WI38 (cell line): ENCODE measurements around the gene MOCS3.
A peak's percentile ranks its signal among the peaks of the same experiment; 100 is the strongest.

Source experiments
- H3K4me3 ChIP-seq: 2 replicates; pipeline ENCODE4 v1.5.1; 2011; ENCODE audit warnings: low read depth, mild to moderate bottlenecking, control low read depth, low read length
- CTCF ChIP-seq: IDR thresholded peaks from 2 replicates; pipeline ENCODE4 v1.5.1; 2012; ENCODE audit warnings: low read depth, mild to moderate bottlenecking, control low read depth, low read length

MOCS3 gene

GRCh38 chr20:50983321-50983720, 24.7 kb downstream of the MOCS3 start:
- H3K4me3 ChIP-seq: no peak overlapping the region
- TF ChIP-seq CTCF: no peak

GRCh38 chr20:50987493-50988210, 29.0 kb downstream of the MOCS3 start:
- peak; percentile 82 for TF ChIP-seq CTCF
- H3K4me3 ChIP-seq: no peak overlapping the region

DNA sequence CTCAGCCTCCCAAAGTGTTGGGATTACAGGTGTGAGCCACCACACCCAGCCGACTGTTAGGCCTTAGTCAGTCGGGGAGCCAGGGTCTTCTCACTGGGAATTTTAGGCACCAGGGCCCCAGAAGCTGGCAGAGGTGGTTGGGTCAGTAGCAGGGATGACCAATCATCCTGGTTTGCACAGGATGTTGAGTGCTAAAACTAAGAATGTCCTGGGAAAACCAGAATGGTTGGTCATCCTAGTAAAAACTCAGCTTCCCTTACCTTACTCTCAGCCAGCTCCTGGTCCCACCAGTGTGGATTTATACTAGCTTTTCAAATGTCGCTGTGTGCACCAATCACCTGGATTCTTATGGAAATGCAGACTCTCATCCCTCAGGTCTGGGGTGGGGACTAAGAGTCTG, 32.5 kb downstream of the MOCS3 start:
- TF ChIP-seq CTCF: no peak
- H3K4me3 ChIP-seq: no peak overlapping the region

DNA sequence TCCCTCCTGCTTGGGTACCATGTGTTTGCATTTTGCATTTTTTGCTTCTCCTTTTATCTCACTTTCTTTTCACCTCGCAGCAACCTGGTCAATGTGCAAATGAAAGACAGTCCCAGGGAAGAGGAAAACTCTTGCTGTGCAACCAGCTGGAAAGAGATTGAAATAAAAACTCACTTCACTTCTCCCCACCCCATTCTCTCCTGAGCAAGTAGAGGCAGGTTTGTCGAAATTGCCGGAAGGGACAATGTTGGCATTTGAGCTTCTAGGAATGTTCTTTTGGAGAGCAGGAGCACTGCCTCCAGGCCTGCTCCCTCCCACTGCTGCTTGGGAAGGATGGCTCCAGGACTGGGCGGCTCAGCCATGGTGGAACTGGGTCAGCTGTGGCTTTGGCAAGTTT, 33.7 kb downstream of the MOCS3 start:
- no peak for TF ChIP-seq CTCF
- no peak overlapping the region for H3K4me3 ChIP-seq

DNA sequence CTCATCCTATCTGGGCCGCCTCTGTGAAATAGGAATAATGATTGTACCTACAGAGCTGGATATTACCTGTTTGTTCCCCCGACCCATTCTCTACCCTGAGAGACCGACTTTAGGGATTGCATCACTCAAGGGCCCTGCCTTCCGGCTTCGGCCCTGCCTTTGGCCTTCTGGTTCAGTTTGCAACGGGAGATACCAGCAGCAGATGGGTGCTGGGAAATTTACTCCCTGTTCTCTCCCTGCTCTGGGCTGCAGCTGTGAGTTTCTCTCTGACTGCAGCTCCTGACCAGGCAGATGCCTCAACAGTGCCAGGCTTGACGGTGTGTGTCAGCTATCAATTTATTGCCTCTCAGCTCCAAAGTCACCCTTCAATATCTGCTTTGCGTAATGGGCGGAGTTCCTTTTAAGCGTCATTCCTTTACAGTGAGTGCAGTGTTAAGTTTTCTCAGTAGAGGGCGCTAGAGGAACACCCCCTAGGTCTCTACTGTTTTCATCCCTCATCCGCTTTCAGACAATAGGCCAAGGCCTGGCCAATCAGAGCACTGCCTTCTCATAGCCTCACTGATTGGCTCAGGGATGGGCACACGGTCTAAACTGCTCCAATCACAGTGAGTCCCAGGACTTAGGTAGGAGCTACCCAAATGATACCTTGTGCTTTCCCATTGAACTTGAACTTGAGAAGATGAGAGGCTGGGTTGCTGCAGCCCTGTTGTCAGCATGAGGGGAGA, 34.3 kb downstream of the MOCS3 start:
- H3K4me3 ChIP-seq: no peak overlapping the region
- peak; percentile 62 for TF ChIP-seq CTCF

- TF ChIP-seq CTCF: no peak
- no peak overlapping the region for H3K4me3 ChIP-seq
Measured at GRCh38 chr20:50993876-50994275, 35.3 kb downstream of the MOCS3 start.

DNA sequence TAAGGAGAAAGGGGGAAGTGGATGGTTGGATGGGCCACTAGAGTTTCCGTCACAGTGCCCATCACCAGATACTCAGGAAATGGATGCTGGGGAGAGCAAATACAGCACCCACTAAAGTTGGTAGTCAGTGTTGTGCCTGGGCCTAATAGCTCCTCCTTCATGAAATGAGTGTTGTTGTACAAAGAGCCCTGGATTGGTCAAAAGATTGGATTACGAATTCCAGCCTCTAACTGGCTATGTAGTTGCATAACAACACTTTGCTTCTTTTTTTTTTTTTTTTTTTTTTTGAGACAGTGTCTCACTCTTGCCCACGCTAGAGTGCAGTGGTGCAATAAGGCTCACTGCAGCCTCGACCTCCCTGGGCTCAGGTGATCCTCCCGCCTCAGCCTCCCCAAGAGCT, 36.9 kb downstream of the MOCS3 start:
- H3K4me3 ChIP-seq: no peak overlapping the region
- no peak for TF ChIP-seq CTCF
